Measurements from ENCODE around the gene IRX2.

IRX2 gene

GRCh38 chr5:2714805-2715204 lies 36.7 kb downstream of the IRX2 start:
- no peak for DNase-seq
- Histone ChIP-seq H3K27me3 (peaks cover 0 to 15% of the 10 kb centered on the region in 2 donors), H3K4me1 (no peaks in the 10 kb centered on the region), H3K4me3 (no peak overlapping the region), H3K9me3 (no peaks in the 10 kb centered on the region), H3K36me3 (no peaks in the 10 kb centered on the region), H3K27ac (no peak overlapping the region)
- no peak for TF ChIP-seq CTCF (IDR thresholded peaks at IDR 0.05)
- intact Hi-C loops (cut with DNase I; ENCODE audit: low total_unique reads) = no loop called here

- H3K9me3 ChIP-seq = no peaks in the 10 kb centered on the region
- no peaks in the 10 kb centered on the region for H3K36me3 ChIP-seq
- no peak for DNase-seq
- intact Hi-C loops (cut with DNase I; ENCODE audit: low total_unique reads) = no loop called here
- no peak overlapping the region for H3K27ac ChIP-seq
- no peaks in the 10 kb centered on the region for H3K4me1 ChIP-seq
- H3K27me3 ChIP-seq = peaks cover 0 to 15% of the 10 kb centered on the region in 2 donors
- TF ChIP-seq CTCF (IDR thresholded peaks at IDR 0.05) = no peak
- no peak overlapping the region for H3K4me3 ChIP-seq
Measured at GRCh38 chr5:2714026-2714425, 37.5 kb downstream of the IRX2 start.

- H3K4me3 ChIP-seq = no peak overlapping the region
- H3K4me1 ChIP-seq = no peaks in the 10 kb centered on the region
- H3K36me3 ChIP-seq = no peaks in the 10 kb centered on the region
- TF ChIP-seq CTCF (IDR thresholded peaks at IDR 0.05) = no peak
- no peak overlapping the region for H3K27ac ChIP-seq
- intact Hi-C loops (cut with DNase I; ENCODE audit: low total_unique reads) = no loop called here
- peaks cover 0 to 12% of the 10 kb centered on the region in 2 donors for H3K27me3 ChIP-seq
- DNase-seq = no peak
- H3K9me3 ChIP-seq = no peaks in the 10 kb centered on the region
Measured at GRCh38 chr5:2711446-2712425, 39.7 kb downstream of the IRX2 start.

- peaks cover 0 to 16% of the 10 kb centered on the region in 2 donors for H3K27me3 ChIP-seq
- no peaks in the 10 kb centered on the region for H3K9me3 ChIP-seq
- peak in 1 of 2 experiments; percentile 10 for TF ChIP-seq CTCF (IDR thresholded peaks at IDR 0.05)
- no peak for DNase-seq
- no peaks in the 10 kb centered on the region for H3K4me1 ChIP-seq
- H3K27ac ChIP-seq = no peak overlapping the region
- H3K4me3 ChIP-seq = no peak overlapping the region
- intact Hi-C loops (cut with DNase I; ENCODE audit: low total_unique reads) = no loop called here
- no peaks in the 10 kb centered on the region for H3K36me3 ChIP-seq
Measured at GRCh38 chr5:2710910-2711309, 40.6 kb downstream of the IRX2 start.

- Histone ChIP-seq H3K27ac (no peak overlapping the region), H3K4me3 (no peak overlapping the region), H3K4me1 (no peaks in the 10 kb centered on the region), H3K36me3 (no peaks in the 10 kb centered on the region), H3K9me3 (no peaks in the 10 kb centered on the region), H3K27me3 (peaks cover 0 to 22% of the 10 kb centered on the region in 2 donors)
- no peak for DNase-seq
- TF ChIP-seq CTCF (IDR thresholded peaks at IDR 0.05) = no peak
- intact Hi-C loops (cut with DNase I; ENCODE audit: low total_unique reads) = no loop called here
Measured at GRCh38 chr5:2709976-2710689, 41.3 kb downstream of the IRX2 start.
